ENCODE data around the gene STK39.

Gene STK39

DNA sequence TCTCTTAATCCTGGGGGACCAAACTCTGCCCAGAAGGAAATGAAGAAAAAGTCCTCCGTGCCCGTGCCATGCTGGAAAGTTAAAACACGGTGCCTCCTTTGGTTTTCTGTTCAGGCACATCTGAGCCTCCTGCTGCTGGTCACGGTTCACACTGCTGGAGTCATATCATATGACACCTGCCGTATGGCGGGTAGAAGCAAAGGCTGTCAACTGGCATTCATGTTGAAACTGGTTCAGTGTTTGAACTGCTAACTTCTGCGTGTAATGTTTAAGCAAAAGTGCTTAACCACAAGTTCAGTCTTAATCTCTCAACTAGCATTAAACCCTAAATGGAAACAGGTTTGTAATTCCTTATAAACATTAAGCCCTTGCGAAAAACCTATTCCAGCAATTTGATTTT is 3.1 kb downstream of the STK39 start:
- in situ Hi-C loops (cut with HindIII; ENCODE audit: low sequenced_read_pairs): loop anchor here (10.0 kb wide), 1 partner anchor 300 kb away; no protein-coding TSS in a partner anchor

DNA sequence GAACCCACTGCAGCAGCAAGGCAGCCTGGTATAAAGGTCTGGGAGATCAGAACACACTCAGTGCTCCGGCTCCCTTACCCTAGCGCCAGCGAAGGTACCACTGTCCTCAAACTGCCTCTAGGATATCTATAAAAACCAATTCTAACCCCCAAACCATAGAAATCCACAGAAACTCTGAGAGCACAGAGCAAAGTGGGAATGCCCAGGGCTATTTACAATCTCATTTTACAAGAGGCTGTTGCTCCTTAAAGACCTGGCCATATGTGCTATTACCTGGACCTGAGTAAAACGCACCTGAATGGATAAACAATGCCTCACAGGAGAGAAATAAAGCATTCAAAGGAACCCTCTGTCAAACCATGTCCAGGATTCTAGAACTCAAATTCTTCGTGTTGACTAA is 4.3 kb downstream of the STK39 start:
- in situ Hi-C loops (cut with HindIII; ENCODE audit: low sequenced_read_pairs): loop anchor here (10.0 kb wide), 1 partner anchor 302 kb away; no protein-coding TSS in a partner anchor

DNA sequence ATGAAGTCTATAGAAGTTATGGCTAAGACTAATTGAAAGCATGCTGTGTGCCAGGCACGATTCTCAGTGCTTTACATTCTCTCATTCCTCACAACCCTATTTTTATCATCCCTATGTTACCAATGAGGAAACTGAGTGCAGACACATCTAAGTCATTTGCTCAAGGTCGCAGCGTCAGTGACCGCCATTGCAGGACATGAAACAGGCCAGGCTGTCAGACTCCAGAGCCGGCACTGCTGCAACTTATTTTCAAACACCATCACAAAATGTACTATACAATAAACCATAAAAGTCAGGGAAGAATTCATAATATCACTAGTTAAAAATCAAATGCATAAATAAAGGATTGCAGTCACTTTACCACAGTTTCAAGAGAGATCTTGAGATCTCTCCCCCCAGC is 5.6 kb downstream of the STK39 start:
- in situ Hi-C loops (cut with HindIII; ENCODE audit: low sequenced_read_pairs): loop anchor here (10.0 kb wide), 1 partner anchor 303 kb away; no protein-coding TSS in a partner anchor

DNA sequence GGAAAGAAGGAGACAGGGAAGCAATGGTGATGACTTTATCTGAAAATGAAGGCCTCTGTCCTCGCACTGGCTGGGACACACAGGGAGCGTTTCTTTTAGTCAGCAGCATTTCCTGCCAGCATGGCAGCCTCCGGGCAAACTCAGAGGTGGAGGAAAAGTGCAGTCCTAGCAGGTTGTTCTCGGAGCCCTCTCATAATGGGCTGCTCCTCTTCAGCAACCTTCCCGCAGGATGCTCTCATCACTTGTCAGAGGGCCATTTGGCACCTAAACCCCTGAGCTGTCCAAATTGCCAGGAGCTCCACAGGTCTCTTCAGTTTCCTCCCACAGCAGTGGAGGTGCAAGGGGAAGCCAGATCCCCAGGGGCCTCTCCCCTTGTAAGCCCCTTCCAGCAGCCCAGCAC is 6.2 kb downstream of the STK39 start:
- in situ Hi-C loops (cut with HindIII; ENCODE audit: low sequenced_read_pairs): loop anchor here (10.0 kb wide), 1 partner anchor 304 kb away; no protein-coding TSS in a partner anchor

DNA sequence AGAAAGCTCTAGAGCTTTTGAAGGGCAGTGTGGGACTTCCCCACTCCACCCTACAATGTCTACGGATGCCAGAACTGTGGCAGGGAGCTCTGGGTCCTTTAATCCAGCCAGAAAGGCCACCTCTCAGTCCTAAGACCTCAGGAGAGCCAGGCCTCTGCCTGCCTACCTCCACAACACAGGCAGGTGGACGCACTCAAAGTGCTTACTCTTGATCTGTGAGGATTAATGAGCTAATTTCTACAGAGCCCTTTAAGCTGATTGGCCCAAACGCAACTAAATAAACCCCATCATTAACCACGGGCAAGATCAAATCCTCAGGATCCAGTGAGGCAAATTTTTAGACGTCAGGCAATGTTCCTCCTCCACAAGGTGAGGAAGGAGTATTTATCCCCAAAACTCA is 8.1 kb downstream of the STK39 start:
- in situ Hi-C loops (cut with HindIII; ENCODE audit: low sequenced_read_pairs): no loop called here

DNA sequence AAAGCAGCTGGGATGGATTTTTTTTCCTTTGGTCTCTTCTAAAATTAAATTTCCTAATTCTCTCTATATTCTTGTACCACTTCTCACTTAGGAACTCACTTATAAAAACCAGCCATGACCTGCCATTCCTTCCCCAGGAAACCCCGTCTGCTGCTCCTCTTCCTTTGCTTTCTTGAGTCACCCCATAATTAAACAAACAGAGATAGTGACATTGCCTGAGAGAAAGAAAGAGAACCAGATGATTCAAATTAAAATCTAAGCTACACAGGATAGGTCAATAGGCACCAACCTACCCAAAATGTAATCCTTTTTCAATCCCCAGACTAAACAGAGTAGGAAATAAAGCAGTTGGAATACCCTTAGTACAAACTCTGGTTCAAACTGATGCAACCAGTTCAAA is 9.7 kb downstream of the STK39 start:
- in situ Hi-C loops (cut with HindIII; ENCODE audit: low sequenced_read_pairs): no loop called here

DNA sequence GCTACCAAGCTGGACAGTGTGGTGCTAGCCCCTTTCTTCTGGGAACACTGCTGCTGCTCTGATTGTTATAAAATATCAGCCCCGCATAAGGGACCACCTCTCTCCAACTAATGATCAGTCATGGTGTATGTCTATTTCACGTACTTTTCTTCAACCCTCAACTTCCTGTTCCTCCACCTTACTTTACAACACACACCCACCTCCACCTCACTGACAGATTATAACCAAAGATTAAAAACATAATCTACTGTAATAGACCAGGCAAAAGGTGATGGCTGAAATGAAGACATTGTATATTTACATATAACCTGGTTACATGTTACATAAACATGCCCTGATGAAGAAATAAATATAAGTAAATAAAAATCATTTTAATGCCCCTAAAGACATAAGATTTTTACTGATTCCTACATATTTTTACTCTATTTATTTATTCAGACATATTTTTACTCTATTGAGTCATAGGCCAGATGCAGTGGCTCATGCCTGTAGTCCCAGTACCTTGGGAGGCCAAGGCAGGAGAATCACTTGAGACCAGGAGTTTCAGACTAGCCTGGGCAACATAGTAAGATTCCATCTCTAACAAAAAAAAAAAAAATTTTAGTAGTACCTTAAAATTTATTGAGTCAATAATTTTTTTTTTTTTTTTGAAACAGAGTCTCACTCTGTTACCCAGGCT is 12.8 kb downstream of the STK39 start:
- in situ Hi-C loops (cut with HindIII; ENCODE audit: low sequenced_read_pairs): no loop called here

DNA sequence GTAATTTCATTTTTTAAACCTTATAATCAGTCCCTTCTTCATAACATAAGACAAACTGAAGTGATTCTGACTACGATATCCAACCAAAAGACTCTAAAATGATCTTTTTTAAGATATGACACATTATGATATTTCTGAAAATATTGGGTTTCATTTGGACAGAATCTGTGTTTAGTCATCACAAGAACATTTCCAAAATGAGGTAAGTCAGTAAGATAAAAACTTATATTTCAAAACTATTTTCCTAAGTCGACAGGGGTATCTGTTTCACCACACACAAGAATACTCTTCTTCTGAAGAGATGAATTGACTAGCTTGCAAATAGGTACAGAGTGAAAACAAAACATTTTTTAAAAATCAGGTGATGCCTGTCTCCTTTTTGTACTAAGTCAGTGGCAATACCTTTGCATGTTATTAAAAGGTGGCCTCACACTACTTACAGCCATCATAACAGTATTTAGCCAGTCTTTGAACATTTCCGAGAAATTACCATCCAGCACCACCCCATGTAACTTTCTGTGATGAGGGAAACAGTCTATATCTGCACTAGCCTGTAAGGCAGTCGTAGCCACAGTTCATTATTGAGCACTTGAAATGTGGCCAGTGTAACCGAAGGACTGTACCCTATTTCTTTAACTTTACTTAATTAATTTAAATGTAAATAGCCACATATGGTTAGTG is 13.5 kb downstream of the STK39 start:
- in situ Hi-C loops (cut with HindIII; ENCODE audit: low sequenced_read_pairs): no loop called here

DNA sequence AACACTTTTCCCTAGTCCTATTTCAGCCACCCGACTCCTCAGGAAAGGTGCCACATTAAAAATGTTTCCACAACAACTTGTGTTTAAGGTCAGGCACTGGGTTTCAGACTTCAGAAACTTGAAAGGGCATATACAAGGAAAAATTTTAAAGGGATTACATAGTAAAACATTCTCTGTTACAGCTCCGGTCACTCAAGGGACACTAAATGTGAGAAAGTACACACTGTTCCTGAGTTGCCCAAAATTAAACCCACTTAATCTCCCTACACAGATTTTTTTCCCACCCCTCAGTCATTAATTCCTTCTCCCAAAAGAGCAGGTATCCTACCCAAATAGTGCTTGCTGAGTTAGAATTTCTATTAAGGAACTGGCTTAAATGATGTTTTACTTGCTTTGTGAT is 14.2 kb downstream of the STK39 start:
- in situ Hi-C loops (cut with HindIII; ENCODE audit: low sequenced_read_pairs): no loop called here

DNA sequence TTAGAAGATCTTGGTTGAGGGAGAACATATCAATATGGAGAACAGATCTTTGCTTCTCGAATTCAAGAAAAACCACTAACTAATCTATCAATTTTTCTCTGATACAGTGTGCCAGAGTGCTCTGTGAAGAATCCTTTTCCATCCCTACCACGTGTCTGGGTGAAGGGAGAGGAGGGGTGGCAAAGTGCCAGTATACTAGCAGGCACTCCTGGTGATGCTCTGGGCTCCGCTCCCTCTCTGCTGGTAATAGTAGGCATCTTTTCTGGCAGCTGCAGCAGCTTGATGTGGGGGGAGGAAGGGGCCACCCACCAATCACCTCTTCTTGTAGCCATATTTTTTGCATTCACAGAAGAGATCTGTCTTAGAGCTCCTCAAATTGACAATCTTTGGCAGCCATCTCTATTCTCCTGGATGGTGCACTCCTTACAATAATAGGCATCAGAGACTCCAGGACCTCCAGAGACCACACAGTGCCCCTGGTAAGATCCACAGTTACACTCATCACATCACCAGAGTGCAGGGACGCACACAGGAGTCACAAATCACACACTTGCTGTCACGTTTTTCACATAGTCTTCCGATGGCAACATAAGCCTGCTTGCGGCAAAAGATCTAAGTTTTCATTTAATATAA is 15.7 kb downstream of the STK39 start:
- in situ Hi-C loops (cut with HindIII; ENCODE audit: low sequenced_read_pairs): no loop called here

DNA sequence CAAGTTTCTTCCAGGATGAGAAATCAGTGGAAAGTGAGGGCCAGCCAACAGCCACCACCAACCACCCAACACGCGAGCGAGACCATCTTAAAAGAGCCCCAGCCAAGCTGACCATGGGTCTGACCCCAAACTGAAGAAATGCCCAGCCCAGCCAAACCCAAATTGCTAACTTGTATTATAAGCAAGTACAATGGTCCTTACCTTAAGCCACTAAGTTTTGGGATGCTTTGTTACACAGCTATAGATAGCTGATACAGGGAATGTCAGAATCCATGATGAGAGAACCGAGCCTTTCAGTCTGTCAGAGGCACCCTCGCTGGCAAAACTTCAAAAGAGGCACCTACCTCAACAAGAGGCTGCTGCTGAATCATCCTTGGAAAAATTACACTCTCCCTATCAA is 17.0 kb downstream of the STK39 start:
- in situ Hi-C loops (cut with HindIII; ENCODE audit: low sequenced_read_pairs): no loop called here

DNA sequence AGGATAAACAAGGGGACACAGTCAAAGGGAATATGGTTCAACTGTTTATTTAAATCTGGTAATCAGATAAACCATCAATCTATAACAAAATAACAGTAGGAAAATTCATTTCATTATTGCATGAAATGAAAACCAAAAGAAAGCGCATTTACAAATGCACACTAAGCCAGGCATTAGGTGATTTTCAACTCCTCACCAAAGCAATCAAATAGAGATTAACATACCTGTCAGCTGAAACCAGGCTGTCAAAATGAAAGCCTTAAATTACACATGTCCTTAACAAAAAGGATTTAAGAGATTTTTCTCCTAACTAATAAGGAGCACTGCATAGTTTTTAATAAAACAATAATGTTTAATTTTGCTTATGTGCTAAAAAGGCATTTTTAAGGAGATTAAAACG is 23.0 kb downstream of the STK39 start:
- in situ Hi-C loops (cut with HindIII; ENCODE audit: low sequenced_read_pairs): no loop called here

DNA sequence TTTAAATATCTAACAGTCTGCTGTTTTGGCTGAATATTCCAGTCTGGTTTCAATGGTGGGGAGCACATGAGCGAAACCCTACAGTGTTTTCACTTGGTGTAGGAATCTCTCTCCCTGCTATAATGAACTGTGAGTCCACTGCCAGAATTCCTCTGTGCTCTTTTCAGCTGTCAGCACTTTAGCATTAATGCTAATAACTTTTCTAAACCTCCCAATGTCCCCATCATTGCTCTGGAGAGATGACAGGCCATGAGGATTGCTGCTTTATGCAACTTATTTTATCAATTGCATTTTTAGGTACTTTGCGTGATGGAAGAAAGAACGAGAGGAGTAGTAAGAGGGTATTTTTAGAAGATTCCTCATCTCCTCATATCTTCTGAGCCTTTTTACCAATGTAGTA is 25.3 kb downstream of the STK39 start:
- in situ Hi-C loops (cut with HindIII; ENCODE audit: low sequenced_read_pairs): no loop called here

DNA sequence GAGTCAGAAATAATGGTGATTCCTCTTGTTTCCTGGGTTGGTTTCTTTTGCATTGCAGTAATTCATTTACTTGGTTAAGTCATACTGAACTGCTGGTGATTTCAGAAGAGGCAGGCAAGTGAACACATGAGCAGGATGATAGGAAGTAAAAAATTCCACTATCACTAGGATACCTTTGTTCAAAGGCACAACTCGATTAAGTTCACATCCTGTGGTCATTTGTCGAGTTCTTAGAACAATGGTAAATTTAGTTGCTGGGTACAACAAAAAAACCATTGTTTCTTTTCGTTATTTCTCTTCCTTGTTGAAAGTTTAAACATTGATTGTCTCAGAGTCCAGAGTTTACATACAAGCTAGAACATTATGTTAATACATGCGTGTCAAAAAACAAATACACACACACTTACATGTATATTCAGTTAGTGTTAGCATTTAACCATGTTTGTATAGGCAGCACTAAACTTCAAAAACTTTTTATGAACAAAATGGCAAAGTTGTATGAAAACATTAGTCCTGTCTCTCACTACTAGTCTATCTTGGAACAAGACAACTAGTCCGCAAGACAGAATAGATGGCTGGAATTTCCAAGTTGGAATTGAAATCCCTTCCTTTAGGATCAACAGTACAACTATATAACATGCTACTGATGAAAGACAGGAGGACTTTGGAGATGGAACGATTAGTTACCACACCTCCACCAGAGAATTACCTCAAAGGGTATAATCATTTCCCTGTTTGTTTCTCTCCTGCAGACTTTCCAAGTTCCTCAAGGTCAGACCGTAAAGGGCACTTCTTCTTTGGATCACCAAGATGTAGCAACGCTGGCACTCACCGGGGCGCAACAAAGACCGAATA is 26.2 kb downstream of the STK39 start:
- in situ Hi-C loops (cut with HindIII; ENCODE audit: low sequenced_read_pairs): no loop called here

DNA sequence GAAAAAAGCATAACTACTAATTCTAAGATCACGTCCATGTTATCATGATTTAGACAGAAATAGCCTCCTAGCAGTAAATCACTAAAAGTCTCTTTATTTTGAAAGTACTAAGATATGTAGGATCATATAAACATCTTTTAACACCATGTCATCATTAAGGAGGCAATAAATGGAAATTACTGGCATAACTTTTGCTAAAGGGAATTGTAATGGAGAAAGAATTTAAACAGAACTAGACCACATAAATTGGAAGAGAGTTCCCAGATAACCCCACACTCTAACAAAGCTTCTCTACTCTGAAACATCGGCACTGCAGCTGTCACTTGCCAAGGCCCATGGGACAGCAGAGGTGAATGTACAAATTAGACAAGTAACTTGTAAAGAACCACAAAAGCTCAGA is 29.5 kb downstream of the STK39 start:
- in situ Hi-C loops (cut with HindIII; ENCODE audit: low sequenced_read_pairs): loop anchor here (5.0 kb wide), 1 partner anchor 51 kb away; no protein-coding TSS in a partner anchor

DNA sequence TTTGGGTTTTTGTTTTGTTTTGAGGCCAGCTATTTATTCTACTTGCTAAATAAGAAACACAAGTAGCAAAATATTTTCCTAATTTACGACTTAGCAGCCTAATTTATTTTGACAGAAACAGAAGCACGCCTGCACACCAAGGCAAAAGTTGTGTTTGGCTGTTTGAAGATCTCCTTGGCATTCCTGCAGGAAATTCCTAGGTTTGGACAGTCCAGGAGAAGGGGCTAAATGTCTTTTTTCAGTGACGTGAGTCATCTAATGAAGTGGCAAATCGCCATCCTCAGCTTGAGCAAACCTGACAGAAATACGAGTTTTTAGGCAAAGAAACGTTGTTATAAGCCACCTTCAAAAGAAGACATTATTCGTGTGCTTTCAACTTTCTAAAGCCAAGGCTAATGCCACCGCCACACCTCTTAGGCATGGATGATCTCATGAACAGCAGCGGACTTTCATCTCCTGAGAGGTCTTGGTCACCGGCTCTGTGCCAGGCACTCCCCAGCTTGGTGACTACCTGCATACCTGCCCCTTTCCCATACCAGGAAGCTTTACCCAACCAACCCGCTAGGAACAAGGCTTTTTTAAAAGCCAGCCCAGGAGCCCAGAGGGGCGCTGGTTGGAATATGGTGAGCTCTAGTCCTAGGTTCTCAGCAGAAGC is 30.9 kb downstream of the STK39 start:
- in situ Hi-C loops (cut with HindIII; ENCODE audit: low sequenced_read_pairs): loop anchor here (5.0 kb wide), 1 partner anchor 49 kb away; no protein-coding TSS in a partner anchor

DNA sequence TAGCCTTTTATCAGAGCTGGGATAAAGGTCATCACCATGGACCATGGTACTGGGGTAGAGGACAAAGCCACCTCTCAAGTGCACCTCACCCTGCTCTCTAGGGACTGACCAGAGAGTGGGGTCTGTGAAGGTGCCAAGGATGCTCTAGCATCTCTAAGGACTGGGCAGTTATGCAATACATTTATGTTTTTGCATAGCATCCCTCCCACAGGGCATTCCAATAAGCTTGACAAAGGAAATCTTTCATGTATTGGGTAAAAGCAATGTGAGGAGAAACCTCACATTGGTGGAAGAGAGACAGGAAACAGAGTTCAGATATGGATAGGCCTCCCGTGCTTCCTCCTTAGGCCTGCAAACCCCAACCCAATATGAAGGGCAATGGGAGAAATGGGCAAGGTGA is 31.6 kb downstream of the STK39 start:
- in situ Hi-C loops (cut with HindIII; ENCODE audit: low sequenced_read_pairs): loop anchor here (5.0 kb wide), 1 partner anchor 49 kb away; no protein-coding TSS in a partner anchor

DNA sequence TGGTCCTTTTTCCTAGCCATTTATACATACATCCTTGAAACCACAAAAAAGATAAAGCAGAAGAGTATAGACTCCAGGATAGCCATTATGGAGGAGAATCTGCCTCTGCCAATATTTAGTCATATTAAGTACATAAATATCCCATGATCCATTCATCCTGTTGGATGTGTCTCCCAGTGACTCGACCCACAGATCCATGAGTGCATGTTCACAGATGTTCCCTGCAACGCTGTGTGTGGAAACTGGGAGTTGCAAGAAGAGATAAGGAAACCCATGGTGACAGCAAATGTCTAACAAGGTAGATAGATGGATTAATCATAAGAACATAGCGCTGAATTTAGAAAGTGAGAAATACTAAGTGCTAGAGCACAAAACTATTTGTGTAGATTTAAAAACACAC is 34.5 kb downstream of the STK39 start:
- in situ Hi-C loops (cut with HindIII; ENCODE audit: low sequenced_read_pairs): loop anchor here (5.0 kb wide), 1 partner anchor 34 kb away; the partner anchor contains the start of gene STK39

DNA sequence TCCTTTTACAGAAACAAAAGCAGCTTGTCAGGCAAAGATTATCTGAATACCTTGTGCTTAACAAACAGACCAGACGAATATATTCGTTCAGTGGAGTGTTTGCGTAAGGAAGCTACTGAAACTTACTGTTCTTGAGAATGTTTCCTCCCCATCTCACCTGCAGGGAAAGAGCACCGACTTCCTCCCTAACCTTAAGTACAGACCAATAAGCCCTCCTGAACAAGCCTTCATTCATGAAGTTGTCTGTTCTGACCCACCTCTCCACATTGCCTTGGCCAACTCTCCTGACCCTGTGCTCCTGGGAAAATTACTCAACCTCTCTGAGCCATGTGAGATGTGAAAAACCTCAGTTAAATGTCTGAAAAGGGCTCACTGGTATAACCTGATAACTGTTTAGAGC is 35.2 kb downstream of the STK39 start:
- in situ Hi-C loops (cut with HindIII; ENCODE audit: low sequenced_read_pairs): loop anchor here (5.0 kb wide), 1 partner anchor 35 kb away; the partner anchor contains the start of gene STK39

DNA sequence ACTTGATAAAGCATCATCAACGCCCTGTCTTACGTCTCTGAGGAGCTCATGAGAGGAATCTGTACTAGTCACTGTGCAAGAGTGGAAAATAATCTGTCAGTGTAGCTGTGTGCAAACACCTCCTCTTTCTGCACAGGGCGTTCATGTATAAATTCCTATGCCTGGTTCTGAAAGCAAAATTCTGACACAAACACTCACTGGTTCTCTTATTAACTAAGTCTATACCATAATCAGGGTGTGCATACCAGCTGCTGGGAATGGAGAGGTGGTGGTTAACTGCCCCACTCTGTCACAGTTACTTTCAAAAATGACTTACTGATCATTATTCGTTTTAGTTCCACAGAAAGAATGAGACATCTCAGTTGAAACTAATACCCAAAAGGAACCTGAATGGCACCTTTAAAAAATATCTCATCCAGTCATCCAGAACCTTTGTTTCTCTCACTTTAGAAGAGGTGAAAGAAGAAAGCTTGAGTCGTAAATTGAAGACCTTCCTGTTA is 35.7 kb downstream of the STK39 start:
- in situ Hi-C loops (cut with HindIII; ENCODE audit: low sequenced_read_pairs): loop anchor here (5.0 kb wide), 1 partner anchor 36 kb away; the partner anchor contains the start of gene STK39

Data from endothelial cell of hepatic sinusoid (primary cell).